ENCODE measurements around the gene MT1G.

DNA sequence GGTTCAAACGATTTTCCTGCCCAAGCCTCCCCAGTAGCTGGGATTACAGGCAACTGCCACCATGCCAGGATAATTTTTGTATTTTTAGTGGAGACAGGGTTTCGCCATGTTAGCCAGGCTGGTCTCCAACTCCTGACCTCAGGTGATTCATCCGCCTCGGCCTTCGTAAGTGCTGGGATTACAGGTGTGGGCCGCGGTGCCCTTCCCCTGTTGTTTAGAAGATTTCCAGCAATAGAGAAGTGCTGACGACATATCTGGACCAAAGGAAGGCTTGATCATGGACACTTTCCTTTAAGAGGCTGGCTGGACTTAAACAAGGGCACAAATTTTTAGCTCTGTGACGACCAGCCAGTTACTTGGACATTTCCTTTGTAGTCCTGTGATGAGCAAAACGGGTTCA lies 36.7 kb downstream of the MT1G start:
- no peak for TF ChIP-seq CEBPB (IDR thresholded peaks at IDR 0.05)
- TF ChIP-seq, protein P1, sequence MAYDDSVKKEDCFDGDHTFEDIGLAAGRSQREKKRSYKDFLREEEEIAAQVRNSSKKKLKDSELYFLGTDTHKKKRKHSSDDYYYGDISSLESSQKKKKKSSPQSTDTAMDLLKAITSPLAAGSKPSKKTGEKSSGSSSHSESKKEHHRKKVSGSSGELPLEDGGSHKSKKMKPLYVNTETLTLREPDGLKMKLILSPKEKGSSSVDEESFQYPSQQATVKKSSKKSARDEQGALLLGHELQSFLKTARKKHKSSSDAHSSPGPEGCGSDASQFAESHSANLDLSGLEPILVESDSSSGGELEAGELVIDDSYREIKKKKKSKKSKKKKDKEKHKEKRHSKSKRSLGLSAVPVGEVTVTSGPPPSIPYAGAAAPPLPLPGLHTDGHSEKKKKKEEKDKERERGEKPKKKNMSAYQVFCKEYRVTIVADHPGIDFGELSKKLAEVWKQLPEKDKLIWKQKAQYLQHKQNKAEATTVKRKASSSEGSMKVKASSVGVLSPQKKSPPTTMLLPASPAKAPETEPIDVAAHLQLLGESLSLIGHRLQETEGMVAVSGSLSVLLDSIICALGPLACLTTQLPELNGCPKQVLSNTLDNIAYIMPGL (CRISPR knock-in tag; IDR thresholded peaks at IDR 0.05; ENCODE audit: borderline replicate concordance) = no peak

Data from A549 (cell line).